ENCODE measurements around the gene APOA4.

The APOA4 gene

DNA sequence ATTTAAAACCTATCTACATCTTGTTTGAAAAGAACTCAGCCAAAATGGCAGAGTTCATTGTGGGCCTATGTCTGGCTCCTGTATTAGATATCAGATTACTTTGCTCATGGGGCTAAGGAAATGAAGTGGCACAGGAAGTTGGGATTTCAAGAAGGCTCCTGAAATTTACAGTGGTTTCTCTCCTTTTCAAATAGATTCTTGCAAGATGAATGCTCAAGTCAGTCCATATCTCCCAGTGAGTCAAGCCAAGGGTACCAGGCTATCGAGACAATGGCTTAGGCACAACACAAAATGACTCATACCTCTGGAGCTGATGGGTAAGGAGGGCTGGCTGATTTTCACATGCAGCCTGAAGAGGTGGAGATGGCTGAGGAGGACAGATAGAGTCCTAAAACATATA lies 38.4 kb upstream of the APOA4 start (continued):
- TF ChIP-seq ZNF292 (tag by site-specific recombination; IDR thresholded peaks at IDR 0.05; ENCODE audit: borderline replicate concordance, low read depth) (no peak), GLIS1 (tag by site-specific recombination; IDR thresholded peaks at IDR 0.05) (no peak)
- TF ChIP-seq, protein P1, sequence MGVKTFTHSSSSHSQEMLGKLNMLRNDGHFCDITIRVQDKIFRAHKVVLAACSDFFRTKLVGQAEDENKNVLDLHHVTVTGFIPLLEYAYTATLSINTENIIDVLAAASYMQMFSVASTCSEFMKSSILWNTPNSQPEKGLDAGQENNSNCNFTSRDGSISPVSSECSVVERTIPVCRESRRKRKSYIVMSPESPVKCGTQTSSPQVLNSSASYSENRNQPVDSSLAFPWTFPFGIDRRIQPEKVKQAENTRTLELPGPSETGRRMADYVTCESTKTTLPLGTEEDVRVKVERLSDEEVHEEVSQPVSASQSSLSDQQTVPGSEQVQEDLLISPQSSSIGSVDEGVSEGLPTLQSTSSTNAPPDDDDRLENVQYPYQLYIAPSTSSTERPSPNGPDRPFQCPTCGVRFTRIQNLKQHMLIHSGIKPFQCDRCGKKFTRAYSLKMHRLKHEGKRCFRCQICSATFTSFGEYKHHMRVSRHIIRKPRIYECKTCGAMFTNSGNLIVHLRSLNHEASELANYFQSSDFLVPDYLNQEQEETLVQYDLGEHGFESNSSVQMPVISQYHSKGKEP (tag by site-specific recombination; IDR thresholded peaks at IDR 0.05): no peak
- TF ChIP-seq, protein P2, sequence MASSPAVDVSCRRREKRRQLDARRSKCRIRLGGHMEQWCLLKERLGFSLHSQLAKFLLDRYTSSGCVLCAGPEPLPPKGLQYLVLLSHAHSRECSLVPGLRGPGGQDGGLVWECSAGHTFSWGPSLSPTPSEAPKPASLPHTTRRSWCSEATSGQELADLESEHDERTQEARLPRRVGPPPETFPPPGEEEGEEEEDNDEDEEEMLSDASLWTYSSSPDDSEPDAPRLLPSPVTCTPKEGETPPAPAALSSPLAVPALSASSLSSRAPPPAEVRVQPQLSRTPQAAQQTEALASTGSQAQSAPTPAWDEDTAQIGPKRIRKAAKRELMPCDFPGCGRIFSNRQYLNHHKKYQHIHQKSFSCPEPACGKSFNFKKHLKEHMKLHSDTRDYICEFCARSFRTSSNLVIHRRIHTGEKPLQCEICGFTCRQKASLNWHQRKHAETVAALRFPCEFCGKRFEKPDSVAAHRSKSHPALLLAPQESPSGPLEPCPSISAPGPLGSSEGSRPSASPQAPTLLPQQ (tag by site-specific recombination; IDR thresholded peaks at IDR 0.05): no peak

DNA sequence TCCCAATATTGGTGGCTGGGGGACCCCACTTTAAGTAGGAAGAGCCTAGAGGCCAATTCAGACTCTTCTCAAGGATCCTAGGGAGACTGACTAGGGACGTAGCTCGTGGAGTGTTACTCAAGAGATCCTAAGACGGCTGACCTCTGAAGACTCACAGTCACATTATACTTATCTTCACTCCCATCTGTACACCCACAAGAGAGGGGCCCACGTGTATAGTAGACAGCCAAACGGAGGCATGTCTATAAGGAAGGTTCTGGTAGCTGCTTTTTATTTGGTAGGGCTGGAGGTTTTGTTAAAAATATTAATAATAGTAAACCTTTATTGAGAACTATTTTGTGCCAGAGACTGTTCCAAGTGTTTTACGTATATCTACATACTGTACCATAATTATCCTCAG lies 37.2 kb upstream of the APOA4 start:
- no peak overlapping the region for H3K27ac ChIP-seq (ENCODE audit: extremely low read depth, low read depth, low read length)
- H3K9me3 ChIP-seq (ENCODE audit: control insufficient read depth, insufficient read depth, low read depth, low read length): no peaks in the 10 kb centered on the region
- POLR2A ChIA-PET: no interaction called here
- no peaks in the 10 kb centered on the region for H3K4me1 ChIP-seq (ENCODE audit: control insufficient read depth, insufficient read depth, low read length)
- CTCF ChIA-PET: interaction anchor here (0.9 to 1.4 kb wide), 2 partner anchors 19 to 24 kb away, joined by 3 to 4 read pairs; no protein-coding TSS in a partner anchor
- H3K4me3 ChIP-seq (ENCODE audit: low read depth, low read length): no peak overlapping the region
- H3K36me3 ChIP-seq (ENCODE audit: control insufficient read depth in 2 of 2, insufficient read depth in 1 of 2, low read length in 2 of 2): peaks cover 0 to 93% of the 10 kb centered on the region in 2 experiments; a peak in 2 of 3 replicates
- TF ChIP-seq, protein P3, sequence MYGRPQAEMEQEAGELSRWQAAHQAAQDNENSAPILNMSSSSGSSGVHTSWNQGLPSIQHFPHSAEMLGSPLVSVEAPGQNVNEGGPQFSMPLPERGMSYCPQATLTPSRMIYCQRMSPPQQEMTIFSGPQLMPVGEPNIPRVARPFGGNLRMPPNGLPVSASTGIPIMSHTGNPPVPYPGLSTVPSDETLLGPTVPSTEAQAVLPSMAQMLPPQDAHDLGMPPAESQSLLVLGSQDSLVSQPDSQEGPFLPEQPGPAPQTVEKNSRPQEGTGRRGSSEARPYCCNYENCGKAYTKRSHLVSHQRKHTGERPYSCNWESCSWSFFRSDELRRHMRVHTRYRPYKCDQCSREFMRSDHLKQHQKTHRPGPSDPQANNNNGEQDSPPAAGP (tag by site-specific recombination; IDR thresholded peaks at IDR 0.05): no peak
- TF ChIP-seq, protein P4, sequence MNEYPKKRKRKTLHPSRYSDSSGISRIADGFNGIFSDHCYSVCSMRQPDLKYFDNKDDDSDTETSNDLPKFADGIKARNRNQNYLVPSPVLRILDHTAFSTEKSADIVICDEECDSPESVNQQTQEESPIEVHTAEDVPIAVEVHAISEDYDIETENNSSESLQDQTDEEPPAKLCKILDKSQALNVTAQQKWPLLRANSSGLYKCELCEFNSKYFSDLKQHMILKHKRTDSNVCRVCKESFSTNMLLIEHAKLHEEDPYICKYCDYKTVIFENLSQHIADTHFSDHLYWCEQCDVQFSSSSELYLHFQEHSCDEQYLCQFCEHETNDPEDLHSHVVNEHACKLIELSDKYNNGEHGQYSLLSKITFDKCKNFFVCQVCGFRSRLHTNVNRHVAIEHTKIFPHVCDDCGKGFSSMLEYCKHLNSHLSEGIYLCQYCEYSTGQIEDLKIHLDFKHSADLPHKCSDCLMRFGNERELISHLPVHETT (tag by site-specific recombination; IDR thresholded peaks at IDR 0.05): no peak
- TF ChIP-seq ZSCAN30 (tag by site-specific recombination; IDR thresholded peaks at IDR 0.05): no peak
- no peak for TF ChIP-seq BCL11B (tag by site-specific recombination; IDR thresholded peaks at IDR 0.05; ENCODE audit: low read depth)
- TF ChIP-seq ZNF366 (tag by site-specific recombination; conservative IDR thresholded peaks at IDR 0.05): no peak
- TF ChIP-seq, protein P5, sequence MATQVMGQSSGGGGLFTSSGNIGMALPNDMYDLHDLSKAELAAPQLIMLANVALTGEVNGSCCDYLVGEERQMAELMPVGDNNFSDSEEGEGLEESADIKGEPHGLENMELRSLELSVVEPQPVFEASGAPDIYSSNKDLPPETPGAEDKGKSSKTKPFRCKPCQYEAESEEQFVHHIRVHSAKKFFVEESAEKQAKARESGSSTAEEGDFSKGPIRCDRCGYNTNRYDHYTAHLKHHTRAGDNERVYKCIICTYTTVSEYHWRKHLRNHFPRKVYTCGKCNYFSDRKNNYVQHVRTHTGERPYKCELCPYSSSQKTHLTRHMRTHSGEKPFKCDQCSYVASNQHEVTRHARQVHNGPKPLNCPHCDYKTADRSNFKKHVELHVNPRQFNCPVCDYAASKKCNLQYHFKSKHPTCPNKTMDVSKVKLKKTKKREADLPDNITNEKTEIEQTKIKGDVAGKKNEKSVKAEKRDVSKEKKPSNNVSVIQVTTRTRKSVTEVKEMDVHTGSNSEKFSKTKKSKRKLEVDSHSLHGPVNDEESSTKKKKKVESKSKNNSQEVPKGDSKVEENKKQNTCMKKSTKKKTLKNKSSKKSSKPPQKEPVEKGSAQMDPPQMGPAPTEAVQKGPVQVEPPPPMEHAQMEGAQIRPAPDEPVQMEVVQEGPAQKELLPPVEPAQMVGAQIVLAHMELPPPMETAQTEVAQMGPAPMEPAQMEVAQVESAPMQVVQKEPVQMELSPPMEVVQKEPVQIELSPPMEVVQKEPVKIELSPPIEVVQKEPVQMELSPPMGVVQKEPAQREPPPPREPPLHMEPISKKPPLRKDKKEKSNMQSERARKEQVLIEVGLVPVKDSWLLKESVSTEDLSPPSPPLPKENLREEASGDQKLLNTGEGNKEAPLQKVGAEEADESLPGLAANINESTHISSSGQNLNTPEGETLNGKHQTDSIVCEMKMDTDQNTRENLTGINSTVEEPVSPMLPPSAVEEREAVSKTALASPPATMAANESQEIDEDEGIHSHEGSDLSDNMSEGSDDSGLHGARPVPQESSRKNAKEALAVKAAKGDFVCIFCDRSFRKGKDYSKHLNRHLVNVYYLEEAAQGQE (tag by site-specific recombination; IDR thresholded peaks at IDR 0.05): no peak
- no peak for TF ChIP-seq ZNF133 (tag by site-specific recombination; IDR thresholded peaks at IDR 0.05)
- no peak for TF ChIP-seq ZNF324 (tag by site-specific recombination; IDR thresholded peaks at IDR 0.05)

DNA sequence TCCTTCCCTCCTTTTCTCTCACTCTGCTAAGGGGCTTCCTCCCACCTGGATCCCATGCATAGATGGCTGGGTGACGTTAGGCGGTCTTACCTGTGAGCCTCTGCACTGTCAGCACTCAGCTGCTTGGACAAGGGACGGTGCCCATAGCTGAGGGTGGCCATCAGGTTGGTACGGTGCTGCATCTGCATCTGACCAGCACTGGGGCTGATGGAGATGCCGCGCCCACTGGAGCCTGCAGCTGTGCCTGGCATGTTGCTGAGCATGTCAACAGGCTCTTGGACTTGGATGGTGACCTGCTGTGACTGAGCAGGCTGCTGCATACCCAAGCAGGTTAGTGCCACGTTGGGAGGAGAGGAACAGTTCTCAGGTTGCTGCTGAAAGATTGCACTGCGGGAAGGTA lies 36.1 kb upstream of the APOA4 start:
- CTCF ChIA-PET: interaction anchor here (0.7 to 0.9 kb wide), 3 partner anchors 20 to 247 kb away, joined by 3 to 4 read pairs (median 3); no protein-coding TSS in a partner anchor
- no peaks in the 10 kb centered on the region for H3K4me1 ChIP-seq (ENCODE audit: control insufficient read depth, insufficient read depth, low read length)
- H3K36me3 ChIP-seq (ENCODE audit: control insufficient read depth in 2 of 2, insufficient read depth in 1 of 2, low read length in 2 of 2): peaks cover 0 to 87% of the 10 kb centered on the region in 2 experiments; a peak in 2 of 3 replicates
- H3K27ac ChIP-seq (ENCODE audit: extremely low read depth, low read depth, low read length): no peak overlapping the region
- POLR2A ChIA-PET: interaction anchor here (0.5 kb wide), 1 partner anchor 235 kb away, joined by 3 read pairs; no protein-coding TSS in a partner anchor
- H3K9me3 ChIP-seq (ENCODE audit: control insufficient read depth, insufficient read depth, low read depth, low read length): no peaks in the 10 kb centered on the region
- no peak overlapping the region for H3K4me3 ChIP-seq (ENCODE audit: low read depth, low read length)
- TF ChIP-seq, protein P6, sequence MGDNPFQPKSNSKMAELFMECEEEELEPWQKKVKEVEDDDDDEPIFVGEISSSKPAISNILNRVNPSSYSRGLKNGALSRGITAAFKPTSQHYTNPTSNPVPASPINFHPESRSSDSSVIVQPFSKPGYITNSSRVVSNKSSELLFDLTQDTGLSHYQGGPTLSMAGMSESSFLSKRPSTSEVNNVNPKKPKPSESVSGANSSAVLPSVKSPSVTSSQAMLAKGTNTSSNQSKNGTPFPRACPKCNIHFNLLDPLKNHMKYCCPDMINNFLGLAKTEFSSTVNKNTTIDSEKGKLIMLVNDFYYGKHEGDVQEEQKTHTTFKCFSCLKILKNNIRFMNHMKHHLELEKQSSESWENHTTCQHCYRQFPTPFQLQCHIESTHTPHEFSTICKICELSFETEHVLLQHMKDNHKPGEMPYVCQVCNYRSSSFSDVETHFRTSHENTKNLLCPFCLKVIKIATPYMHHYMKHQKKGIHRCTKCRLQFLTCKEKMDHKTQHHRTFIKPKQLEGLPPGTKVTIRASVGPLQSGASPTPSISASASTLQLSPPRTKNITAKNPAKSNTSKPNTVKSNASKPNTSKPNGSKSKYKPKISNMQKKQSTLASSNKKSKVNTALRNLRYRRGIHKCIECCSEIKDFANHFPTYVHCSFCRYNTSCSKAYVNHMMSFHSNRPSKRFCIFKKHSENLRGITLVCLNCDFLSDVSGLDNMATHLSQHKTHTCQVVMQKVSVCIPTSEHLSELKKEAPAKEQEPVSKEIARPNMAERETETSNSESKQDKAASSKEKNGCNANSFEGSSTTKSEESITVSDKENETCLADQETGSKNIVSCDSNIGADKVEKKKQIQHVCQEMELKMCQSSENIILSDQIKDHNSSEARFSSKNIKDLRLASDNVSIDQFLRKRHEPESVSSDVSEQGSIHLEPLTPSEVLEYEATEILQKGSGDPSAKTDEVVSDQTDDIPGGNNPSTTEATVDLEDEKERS (tag by site-specific recombination; IDR thresholded peaks at IDR 0.05): no peak
- TF ChIP-seq, protein P3 (tag by site-specific recombination; IDR thresholded peaks at IDR 0.05): no peak
- TF ChIP-seq IKZF3 (tag by site-specific recombination; IDR thresholded peaks at IDR 0.05) (no peak), ZBTB20 (tag by site-specific recombination; IDR thresholded peaks at IDR 0.05) (no peak), ZNF768 (tag by site-specific recombination; IDR thresholded peaks at IDR 0.05) (no peak)
- TF ChIP-seq, protein P1 (tag by site-specific recombination; IDR thresholded peaks at IDR 0.05): no peak
